ENCODE results near the gene HMGN4. TPM values are rescaled to one million over a fixed set of nuclear protein-coding genes. Genes with fewer than 3 reads are reported as not detected.
A peak's percentile ranks its signal among the peaks of the same experiment; 100 is the strongest.

HMGN4 gene
- total and polyA plus RNA-seq, 9 of the 15 experiments (the other 6 are each of a cell fraction or from before 2014, with no cell fraction given), result 35.4 to 134 (median 94.1) TPM

DNA sequence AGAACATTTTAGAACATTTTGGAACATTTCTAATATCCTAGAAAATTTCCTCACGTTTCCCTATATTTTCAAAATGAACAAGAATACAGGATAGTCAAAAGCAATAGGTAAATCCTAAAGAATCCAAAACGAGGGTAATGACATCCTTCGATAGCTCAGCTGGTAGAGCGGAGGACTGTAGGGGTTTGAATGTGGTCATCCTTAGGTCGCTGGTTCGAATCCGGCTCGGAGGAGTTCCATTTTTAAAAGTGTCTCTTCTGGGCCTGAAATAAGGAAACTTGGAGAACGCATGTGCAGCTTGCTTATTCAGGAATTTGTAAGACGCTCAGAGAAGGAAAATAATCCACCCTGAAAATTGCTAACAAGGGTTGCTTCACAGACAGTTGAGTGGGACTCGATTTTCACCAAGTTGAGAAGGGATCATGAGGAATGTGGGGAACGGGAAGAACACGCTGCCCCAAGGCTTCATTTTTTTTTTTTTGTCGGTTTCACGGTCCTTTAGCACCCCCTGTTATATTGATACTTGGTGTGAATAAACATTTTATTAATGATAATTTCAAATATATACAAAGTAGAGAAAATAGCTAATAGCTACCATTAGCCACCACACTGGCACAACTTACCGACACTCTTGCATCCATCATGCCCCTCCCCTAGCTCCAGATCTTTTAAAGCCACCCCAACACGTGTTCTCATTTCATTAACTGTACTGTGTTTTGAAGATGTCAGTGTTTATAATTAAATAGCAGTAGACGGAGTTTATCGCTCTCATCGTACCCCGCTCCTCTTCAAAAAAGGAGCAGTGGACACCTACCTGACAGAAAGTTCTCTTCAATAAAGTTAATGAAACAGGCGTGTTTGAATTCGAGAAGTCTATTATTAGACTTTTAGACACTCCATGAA is 56.8 kb downstream of the HMGN4 start (continued):
- TF ChIP-seq HMGN3 (IDR thresholded peaks at IDR 0.05; ENCODE audit: borderline replicate concordance, extremely low read depth, insufficient read length, low read depth, low read length) (no peak), SRF (CRISPR knock-in tag; IDR thresholded peaks at IDR 0.05) (0 out of 4 replicates have a peak, but pooled peaks of 1 of the 2 experiments have one; percentile 26), HDAC1 (IDR thresholded peaks at IDR 0.05) (peak in 1 of 2 experiments; percentile 94), MECOM (CRISPR knock-in tag; IDR thresholded peaks at IDR 0.05) (no peak), ZNF316 (IDR thresholded peaks at IDR 0.05) (no peak), DPF2 (IDR thresholded peaks at IDR 0.05) (0 out of 2 replicates have a peak, but pooled peaks have one; percentile 28), HCFC1 (IDR thresholded peaks at IDR 0.05; ENCODE audit: low read depth, low read length) (no peak; the same call in 1 of the 2 replicates), GABPA (tag; conservative IDR thresholded peaks at IDR 0.05; ENCODE audit: low read depth) (no peak), TEAD4 (IDR thresholded peaks at IDR 0.05; ENCODE audit: low read length) (peak; percentile 85), TEAD4 (CRISPR knock-in tag; IDR thresholded peaks at IDR 0.05; ENCODE audit: borderline replicate concordance) (no peak), HDAC6 (IDR thresholded peaks at IDR 0.05; ENCODE audit: low read depth, low read length) (no peak), ZNF3 (CRISPR knock-in tag; IDR thresholded peaks at IDR 0.05) (no peak), FIP1L1 (IDR thresholded peaks at IDR 0.05; ENCODE audit: low read depth, low read length, poor library complexity, severe bottlenecking) (no peak), KDM1A (IDR thresholded peaks at IDR 0.05) (peak in 1 of 2 experiments; percentile 61; a peak in 1 of 4 replicates), ARID1B (IDR thresholded peaks at IDR 0.05) (no peak; the same call in 1 of the 2 replicates), SAFB (IDR thresholded peaks at IDR 0.05; ENCODE audit: borderline replicate concordance, low read depth, low read length) (no peak), MED1 (CRISPR knock-in tag; IDR thresholded peaks at IDR 0.05; ENCODE audit: borderline replicate concordance) (no peak), NFRKB (IDR thresholded peaks at IDR 0.05; ENCODE audit: low read depth) (no peak), NR2C1 (IDR thresholded peaks at IDR 0.05) (no peak), NR2C1 (tag; IDR thresholded peaks at IDR 0.05) (no peak), ZNF551 (CRISPR knock-in tag; IDR thresholded peaks at IDR 0.05) (no peak)
- TF ChIP-seq, protein P1, sequence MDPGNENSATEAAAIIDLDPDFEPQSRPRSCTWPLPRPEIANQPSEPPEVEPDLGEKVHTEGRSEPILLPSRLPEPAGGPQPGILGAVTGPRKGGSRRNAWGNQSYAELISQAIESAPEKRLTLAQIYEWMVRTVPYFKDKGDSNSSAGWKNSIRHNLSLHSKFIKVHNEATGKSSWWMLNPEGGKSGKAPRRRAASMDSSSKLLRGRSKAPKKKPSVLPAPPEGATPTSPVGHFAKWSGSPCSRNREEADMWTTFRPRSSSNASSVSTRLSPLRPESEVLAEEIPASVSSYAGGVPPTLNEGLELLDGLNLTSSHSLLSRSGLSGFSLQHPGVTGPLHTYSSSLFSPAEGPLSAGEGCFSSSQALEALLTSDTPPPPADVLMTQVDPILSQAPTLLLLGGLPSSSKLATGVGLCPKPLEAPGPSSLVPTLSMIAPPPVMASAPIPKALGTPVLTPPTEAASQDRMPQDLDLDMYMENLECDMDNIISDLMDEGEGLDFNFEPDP (CRISPR knock-in tag; IDR thresholded peaks at IDR 0.05), result no peak
- TF ChIP-seq, protein P2, sequence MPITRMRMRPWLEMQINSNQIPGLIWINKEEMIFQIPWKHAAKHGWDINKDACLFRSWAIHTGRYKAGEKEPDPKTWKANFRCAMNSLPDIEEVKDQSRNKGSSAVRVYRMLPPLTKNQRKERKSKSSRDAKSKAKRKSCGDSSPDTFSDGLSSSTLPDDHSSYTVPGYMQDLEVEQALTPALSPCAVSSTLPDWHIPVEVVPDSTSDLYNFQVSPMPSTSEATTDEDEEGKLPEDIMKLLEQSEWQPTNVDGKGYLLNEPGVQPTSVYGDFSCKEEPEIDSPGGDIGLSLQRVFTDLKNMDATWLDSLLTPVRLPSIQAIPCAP (CRISPR knock-in tag; IDR thresholded peaks at IDR 0.05; ENCODE audit: borderline replicate concordance), result no peak
- TF ChIP-seq, protein P3, sequence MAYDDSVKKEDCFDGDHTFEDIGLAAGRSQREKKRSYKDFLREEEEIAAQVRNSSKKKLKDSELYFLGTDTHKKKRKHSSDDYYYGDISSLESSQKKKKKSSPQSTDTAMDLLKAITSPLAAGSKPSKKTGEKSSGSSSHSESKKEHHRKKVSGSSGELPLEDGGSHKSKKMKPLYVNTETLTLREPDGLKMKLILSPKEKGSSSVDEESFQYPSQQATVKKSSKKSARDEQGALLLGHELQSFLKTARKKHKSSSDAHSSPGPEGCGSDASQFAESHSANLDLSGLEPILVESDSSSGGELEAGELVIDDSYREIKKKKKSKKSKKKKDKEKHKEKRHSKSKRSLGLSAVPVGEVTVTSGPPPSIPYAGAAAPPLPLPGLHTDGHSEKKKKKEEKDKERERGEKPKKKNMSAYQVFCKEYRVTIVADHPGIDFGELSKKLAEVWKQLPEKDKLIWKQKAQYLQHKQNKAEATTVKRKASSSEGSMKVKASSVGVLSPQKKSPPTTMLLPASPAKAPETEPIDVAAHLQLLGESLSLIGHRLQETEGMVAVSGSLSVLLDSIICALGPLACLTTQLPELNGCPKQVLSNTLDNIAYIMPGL (CRISPR knock-in tag; IDR thresholded peaks at IDR 0.05), result no peak
- TF ChIP-seq, protein P4, sequence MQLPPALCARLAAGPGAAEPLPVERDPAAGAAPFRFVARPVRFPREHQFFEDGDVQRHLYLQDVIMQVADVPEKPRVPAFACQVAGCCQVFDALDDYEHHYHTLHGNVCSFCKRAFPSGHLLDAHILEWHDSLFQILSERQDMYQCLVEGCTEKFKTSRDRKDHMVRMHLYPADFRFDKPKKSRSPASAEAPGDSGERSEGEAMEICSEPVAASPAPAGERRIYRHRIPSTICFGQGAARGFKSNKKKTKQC (CRISPR knock-in tag; IDR thresholded peaks at IDR 0.05), result no peak

All from K562 (cell line).